Stimulated activated CD8-positive, alpha-beta memory T cell treated with anti-CD3 and anti-CD28 coated beads, Interleukin-4, amount 100 ng/mL, for 1 hour (primary cell): ENCODE data around the gene ZFYVE26.

Source experiments
- DNase-seq, 2 donors: peaks; one replicate each; pipeline ENCODE4 v3.0.0-alpha.2; 2020; ENCODE audit warnings: low read depth in 2 of 2, low spot score in 1 of 2

Gene ZFYVE26

DNA sequence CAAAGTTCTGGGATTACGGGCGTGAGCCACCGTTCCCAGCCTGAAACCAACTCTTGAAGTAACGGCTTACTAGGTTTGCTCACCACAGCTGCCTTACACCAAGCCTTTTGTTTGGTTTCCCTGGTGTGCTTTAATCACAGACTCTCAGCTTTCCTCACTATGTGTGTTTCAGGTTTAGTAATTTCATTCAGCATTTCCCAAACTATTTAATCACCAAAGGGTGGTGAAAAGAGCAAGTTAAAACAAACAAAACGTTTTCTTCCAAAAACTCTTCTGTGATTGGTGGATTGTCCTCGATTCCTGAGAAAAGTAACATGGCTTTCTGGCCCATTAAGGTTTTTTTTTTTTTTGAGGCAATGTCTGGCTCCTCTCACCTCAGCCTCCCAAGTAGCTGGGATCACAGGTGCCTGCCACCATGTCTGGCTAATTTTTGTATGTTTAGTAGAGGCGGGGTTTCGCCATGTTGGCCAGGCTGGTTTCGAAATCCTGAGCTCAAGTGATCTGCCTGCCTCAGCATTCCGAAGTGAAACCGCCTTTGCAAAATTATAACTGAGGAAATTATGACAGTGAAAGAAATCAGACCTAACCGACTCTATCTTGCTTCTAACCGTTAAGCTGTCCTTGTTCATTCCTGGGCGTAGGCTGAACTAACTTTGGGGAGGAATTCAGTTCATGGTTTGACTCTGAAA is 1.5 kb upstream of the ZFYVE26 start:
- no peak for DNase-seq

DNA sequence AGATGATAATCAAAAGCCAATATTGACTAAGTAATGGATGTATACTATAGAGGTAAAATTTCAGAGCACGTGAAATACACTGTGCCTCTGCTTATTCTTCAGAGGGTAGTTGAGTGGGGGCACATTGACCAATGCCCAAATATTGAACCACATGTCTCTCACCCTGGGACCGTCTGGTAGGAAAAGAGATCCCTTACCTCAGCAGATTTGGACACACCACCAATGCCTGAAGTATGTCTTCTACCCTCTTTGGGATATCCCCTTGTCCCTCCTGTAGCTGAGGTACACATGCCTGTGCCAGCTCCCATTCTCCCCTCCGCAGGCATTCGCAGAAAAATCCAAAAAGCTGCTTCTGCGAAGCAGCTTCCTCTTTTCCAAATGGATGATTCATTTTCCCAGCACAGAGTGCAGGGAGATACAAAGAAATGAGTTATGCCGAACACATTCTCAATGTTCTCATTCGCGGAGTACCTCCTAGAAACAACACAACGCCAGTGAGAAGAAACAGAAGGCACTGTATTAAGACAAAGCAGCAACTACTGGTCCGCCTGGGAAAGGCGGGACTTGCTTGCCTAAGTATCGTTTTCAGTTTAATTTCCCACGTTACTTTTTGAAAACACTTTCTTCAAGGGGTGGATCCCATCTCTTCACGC is 691 bp downstream of the ZFYVE26 start:
- DNase-seq, result no peak

DNA sequence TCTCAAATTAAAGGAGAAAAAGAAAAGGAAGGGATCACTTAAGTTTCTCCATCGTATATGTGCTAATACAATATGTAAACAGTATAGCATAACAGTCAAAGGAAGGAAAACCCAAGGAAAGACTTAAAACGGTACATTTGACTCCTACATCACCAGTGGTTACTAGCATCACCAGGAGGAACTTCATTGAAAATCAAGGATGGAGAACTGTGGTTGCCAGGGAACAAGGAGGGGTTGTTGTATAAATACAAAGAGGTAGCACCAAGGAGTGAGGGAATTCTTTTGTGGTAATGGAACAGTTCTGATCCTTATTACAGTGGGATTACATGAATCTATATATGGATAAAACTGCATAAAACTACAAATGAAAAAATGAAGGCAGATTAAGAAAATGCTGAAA is 1.6 kb downstream of the ZFYVE26 start:
- DNase-seq, result no peak

DNA sequence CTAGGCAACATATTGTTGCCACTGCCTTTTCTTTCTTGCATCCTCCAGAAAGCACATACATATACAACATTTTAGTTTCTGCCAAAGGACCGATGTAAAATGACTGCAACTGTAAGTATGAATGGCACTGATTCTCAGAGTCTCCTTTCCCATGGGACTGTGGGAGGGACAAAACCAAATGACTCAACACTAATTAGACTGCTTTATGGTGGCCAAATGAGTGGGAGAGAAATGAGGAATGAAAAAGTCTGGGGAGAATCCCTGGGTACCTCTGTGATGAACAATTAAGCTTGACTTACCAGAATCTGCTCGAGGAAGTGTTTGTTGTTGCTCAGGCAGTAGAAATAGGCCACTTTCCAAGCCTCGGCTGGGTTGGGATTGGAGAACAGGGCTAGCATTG is 10.1 kb downstream of the ZFYVE26 start:
- DNase-seq, result no peak

DNA sequence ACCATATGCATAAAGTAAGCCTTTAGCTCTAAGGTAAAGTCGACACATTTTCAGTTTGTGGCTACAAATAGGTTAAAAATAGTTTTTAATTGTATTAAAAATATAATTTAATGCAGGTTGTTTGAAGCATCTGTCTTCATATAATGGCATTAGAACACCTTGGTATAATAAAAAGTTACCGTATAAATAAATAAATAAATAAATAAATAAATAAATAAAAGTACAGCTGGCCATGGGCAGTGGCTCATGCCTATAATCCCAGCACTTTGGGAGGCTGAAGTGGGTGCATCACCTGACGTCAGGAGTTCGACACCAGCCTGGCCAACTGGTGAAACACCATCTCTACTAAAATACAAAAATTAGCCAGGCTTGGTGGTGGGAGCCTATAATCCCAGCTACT is 15.6 kb downstream of the ZFYVE26 start:
- no peak for DNase-seq

DNA sequence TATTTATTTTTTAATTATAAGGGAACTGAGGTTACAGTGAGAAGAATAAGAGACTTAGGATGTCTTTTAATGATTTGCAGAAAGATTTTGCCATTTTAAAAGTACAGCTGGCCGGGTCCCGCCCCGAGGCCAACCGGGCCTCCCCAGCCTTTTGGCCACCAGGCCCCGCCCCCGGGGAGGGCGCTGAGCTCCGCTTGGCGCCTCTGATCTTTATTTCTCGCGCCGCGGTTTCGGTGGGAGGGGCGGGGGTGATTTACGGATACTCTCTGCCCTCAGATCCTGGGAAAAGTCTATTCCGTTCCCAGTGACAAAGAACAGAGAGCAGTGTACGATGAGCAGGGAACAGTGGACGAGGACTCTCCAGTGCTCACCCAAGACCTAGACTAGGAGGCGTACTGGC is 17.7 kb downstream of the ZFYVE26 start:
- no peak for DNase-seq

DNA sequence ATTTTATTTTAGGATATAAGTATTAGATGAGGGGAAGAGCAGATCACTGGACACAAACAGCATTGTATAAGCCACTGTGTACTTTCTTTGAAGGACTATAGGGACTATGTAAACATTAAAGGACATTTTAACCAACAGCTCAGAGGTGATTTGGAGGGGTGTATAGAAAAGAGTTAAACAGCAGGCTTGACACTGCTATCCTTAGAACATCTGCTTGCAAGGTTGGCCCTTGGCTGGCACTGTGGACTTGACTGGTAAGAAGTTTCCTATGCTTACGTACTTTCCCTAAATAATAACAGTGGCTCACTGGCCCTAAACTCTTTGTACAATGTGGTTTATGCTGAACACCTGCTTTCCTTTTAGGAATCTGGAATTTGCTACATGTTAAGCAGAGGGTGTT is 28.7 kb downstream of the ZFYVE26 start:
- DNase-seq, result no peak

DNA sequence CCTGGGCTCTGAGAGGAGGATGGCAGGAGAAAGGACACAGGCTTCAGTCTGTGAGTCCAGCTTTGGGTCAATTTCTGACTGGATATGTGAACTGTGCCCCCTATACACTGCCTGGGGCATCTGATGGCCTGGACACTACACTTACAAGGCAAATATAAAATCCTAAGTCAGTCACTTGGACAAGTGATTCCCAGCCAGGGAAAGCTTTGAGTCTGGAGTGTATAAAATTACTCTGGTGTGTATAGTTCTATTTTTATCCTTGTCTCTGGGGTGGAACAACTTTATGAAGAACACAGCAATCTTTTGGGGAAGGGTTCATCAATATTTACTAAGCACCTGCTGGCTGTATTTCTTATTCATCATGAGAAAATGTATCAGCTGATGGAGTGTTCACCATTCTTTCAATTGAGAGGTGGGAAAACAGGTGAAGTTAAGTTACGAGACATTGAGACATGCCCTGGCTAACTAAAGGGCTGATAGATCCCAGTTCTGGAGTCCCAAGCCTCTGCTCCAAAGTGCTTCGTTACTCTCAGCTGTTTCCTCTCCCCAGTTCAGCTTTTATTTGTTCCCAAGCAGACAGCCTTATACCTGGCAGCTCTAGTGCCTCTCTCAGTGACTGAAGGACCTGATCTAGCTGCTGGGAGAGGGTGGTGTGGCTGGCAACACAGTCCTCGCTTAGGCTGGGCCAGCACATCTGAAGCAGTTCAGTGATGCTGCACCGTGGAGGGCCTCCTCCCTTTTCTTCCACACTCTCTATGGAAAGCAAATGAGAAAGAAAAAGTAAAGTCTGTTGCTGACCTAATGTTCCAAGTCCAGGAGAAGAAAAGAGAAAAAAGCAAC is 30.9 kb downstream of the ZFYVE26 start:
- no peak for DNase-seq

DNA sequence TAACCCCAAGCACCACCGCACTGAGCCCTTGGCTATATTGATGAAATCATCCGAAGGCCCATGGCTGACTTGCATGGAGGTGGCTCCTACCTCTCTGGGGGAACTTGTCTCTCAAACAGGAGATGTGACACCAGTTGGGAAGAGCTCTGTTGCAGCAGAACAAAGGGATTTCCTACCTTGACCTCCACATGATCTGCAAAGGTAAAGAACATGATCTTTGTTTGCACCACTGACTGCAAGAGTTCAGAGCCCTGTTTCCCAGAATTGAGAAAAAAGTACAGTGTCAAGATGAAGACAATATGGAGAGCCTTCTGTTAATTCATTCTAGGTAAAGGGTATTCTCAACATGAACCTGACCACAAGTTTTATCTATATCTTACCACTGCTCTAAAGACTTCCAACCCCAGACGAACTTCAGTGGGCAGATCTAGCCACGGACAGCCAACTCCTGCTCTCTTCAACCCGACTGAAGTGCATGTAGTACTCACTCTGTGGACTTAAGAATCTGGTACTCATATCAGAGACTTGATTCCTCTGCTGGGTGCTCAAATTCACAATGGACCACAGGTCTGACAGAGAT is 32.1 kb downstream of the ZFYVE26 start:
- DNase-seq, result no peak

DNA sequence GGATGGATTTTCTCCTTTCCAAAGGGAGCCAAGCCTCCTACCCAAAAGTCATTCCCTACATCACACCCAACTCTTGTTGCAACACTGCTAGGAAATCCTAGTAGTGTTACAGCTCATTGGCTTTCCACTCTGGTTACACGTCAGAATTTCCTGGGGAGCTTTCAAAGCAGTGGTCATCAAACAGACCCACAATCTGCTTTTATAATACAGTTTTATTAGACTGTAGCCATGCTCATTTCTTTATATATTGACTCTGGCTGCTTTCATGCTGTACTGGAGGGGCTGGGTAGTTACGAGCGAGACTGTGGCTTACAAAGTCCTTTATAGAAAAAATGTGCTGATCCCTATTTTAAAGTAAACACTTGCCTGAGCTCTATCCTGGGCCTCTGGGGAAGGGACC is 34.3 kb downstream of the ZFYVE26 start:
- DNase-seq, result no peak

DNA sequence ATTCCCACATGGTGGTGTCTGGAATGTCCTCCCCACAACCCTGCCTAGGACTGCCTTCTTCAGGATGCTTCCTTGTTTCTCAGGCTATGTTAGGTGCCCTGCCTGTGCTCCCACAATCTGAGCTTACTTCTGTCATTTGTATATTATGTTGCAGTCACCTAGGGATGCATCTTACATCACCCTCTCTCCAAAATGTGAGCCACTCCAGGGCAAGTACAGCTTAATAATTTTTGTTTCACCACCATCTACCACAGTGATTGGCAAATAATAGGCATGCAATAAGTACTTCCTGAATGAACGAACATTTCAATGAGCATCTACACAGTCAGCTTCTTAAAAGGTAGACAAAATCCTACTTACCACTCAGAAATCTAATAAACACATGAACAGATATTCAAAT is 37.6 kb downstream of the ZFYVE26 start:
- DNase-seq, result no peak

DNA sequence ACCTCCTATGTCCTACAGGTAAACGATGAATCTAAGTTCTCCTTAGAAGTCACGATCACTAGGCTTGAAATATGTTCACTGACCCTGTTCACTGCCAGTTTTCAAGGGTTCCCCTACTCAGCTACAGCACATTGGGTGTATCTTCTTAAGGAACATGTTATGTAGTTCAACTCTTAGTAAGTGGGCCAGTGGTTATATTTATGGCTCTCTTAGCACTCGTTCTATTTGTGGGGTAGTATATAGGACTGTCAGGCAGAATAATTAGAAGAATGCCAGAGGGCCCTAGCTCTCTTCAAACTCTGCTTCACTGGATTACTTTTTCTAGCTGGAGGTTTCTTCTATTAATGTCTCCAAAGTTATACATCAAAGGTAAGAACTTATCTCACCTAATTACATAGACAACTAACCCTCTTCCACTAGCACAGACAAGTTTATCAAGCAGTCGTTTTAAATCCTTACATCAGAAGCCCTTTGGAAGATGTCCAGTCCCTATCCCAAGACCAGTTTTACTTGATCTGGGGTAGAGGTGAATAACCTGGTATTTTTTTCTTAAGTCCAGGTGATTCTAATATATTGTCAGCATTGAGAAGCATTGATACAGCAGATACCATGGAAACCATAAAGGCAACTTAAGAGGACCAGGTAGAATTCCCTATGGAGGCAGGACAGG is 39.6 kb downstream of the ZFYVE26 start:
- no peak for DNase-seq

DNA sequence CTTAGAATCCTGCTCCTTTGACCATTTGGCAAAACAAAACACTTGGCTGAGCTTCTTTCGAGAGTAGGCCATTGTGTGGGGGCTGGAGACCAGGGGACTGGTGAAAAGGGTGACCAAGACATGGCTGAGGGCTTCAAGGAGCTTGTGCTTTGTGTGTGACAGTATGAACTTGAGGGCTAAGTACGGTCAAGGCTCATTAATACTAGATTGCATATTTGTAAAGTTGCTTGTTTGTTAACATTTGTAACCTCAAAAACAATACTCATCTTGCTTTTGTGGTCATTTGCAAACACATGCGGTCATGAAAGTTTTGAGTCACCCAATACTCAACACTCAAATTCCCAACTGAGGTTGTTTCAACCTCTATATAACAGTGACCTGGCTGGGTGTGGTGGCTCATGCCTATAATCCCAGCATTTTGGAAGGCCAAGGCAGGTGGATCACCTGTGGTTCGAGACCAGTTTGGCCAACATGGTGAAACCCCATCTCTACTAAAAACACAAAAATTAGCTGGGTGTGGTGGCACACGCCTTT is 42.5 kb downstream of the ZFYVE26 start:
- no peak for DNase-seq

DNA sequence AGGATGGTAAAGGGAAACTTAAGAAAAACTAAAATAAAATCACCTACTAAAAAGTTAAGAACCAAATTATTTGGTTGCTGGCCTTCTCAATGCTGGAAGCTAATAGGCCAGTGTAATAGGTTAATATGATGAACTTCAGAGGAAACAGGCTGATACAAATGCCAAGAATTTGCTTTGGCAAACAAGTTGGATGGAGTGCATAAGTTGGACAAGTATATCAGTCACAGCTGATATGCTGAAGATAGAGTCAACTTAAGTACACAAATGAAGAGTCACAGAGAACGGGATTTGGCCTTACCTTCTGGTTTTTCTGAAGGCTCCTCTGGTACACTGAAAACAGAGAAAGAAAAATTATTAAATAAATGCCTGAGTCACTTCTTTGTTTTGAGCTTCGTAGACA is 48.2 kb downstream of the ZFYVE26 start:
- no peak for DNase-seq

DNA sequence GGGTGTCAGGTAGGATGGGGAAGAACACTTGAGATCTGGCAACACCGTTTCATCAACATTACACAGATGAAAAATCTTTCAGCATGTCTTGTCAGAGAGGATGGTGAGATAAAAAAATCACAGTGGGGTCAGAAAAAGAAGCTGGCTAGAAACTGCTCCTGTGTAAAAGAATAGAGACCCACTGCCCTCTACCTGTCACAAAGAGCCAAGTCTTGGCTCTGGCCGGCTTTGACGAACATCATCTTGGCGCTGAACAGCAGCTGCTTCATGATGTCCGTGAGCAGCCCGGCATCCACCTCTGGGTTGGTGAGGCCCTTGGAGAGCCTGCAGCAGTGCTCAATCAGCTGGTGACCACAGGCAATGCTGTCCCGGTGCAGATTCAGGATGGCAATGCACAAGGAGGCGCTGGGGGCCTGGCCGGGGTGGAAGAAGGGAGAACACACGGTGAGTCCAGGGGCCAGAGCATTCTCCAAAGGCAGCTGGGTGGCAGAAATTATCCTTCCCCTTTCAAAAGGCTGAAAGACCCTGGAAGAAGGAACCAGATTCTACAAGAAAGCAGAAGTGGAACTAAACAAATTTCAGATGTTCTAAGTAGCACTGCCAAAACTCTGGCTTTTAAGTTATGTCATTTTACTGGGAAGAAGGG is 50.2 kb downstream of the ZFYVE26 start:
- no peak for DNase-seq

DNA sequence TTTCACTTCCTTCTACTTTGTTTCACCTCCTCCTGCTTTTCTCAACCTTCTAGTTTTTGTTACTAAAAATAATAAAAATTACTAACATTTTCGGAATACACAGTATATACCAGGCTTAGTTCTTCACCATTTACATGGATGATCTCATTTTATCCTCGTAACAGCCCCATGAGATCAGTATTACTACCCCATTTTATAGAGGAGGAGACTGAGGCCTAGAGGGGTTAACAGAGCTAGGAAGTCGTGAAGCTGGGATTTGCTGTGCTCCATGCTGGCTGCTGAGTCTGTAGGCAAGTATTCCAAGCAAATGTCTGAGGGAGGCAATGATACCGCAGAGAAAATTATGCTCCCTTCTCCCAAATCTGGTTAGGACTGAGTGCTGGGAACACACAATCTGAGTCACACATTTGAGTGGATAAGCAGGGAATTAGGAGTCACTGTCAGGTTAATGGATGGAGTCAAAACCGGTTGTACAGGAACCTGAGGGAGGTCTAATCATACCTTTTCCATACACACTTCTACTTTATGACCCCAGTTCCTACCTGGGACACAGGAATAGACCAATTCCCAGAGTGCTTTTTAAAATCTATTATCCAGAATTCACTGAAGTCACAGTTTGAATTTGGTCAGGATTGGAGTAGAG is 51.1 kb downstream of the ZFYVE26 start:
- no peak for DNase-seq

DNA sequence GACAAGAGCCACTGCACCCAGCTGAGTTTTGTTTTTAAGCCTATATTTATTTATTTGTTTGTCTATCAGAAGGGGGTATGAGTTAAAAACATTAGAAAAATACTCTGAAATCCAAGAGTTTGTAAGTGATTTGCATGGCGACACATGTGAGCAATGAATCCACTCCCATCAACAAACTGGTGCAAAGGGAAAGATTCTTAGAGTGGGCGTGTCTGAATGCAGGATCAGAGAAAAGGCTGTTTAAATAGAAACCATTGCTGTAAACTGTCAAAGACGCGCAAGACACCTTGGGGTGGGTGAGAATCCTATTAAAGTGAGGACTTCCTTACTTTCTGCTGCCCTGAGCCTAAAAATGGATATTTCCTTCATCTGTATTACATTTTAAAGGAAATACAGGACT is 51.9 kb downstream of the ZFYVE26 start:
- no peak for DNase-seq

DNA sequence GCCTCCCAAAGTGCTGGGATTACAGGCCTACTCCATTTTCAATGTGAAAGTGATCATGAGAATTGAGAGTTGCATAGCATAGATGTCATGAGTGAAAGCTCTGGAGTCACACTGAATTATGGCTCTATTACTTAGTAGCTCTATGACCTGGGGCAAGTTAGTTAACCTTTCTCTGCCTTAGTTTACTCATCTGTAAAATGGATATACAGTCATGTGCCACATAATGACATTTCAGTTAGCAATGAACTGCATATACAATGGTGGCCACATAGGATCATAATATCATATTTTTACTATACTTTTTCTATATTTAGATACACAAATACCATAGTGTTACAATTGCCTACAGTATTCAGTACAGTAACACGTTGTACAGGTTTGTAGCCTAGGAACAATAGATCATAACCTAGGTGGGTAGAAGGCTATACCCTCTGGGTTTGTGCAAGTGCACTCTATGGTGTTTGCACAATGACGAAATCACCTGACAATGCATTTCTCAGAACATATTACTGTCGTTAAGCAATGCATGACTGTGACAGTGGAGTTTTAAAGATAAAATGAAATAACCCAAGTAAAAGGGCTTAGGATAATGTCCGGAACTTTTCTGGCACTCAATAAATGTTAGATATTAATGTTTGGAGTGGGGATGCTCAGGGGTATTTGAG is 53.1 kb downstream of the ZFYVE26 start:
- DNase-seq, result no peak

DNA sequence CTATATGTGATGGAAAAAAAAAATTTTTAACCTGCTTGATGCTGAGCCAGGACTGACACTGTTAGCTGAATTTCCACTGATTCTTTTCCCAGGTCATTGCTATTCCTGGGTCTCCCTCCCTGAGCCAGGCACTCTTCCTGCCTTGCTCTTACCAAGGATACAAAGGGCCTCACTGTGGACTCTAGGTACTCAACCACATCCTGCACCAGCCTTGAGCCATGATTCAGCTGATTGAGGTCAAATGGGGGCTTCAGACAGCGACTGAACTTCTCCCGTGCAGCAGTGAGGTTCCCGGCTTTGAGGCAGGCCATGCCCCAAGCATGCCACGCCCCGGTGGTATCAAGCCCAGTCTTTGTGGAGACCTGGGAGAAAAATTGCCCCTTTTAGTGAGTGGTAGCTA is 54.3 kb downstream of the ZFYVE26 start:
- no peak for DNase-seq

DNA sequence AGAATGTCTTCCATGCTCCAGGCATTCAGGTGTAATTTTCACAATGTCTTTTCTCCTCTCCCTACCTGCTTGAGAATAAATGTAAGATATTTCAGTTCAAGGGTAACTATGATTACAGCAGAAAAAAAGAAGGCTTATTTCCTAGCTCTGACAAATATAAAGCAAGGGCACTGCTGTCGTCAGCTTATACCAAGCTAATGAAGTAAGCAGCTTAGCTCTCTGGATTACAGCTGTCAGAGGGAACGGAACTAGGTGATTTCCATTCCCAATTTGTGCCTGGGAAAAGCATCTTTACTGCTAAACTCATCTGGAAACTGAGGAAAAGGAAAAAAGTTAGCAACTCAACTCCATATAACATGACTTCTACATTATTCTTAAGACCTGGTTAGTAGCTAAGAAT is 56.5 kb downstream of the ZFYVE26 start:
- no peak for DNase-seq
